Esophagus squamous epithelium (tissue), 5 donors: ENCODE results near the gene RFLNA. TPM values are rescaled to one million over a fixed set of nuclear protein-coding genes. Genes with fewer than 3 reads are reported as not detected.

Source experiments
- DNase-seq: peaks from one replicate; lab custom pipeline; 2025; lab: John Stamatoyannopoulos, UW
- H3K27ac ChIP-seq, 4 donors: fragments of 200-600 bp; sonication (generic); one replicate each; pipeline ENCODE4 v1.5.1; 2016 to 2019; ENCODE audit warnings: mild to moderate bottlenecking in 1 of 4
- H3K27me3 ChIP-seq, 4 donors: fragments of 200-600 bp; sonication (generic); 1 replicate in 3 of 4; 2 replicates in 1 of 4; pipeline versions ENCODE4 v1.5.1 to v1.6.0; 2017 to 2021; ENCODE audit warnings: antibody characterized with exemption in 1 of 4
- H3K36me3 ChIP-seq, 3 donors: fragments of 200-600 bp; sonication (generic); one replicate each; pipeline ENCODE4 v1.5.1; 2016 to 2019
- H3K4me1 ChIP-seq, 3 donors: fragments of 200-600 bp; sonication (generic); one replicate each; pipeline ENCODE4 v1.5.1; 2017 to 2019
- H3K4me3 ChIP-seq, 4 donors: fragments of 200-600 bp; sonication (generic); 1 replicate in 3 of 4; 2 replicates in 1 of 4; pipeline ENCODE4 v1.5.1; 2016 to 2019; ENCODE audit warnings: mild to moderate bottlenecking in 2 of 4, moderate library complexity in 1 of 4
- H3K9me3 ChIP-seq, 3 donors: fragments of 200-600 bp; sonication (generic); one replicate each; pipeline ENCODE4 v1.5.1; 2016 to 2019
- POLR2A ChIP-seq, 4 donors: fragments of 450-650 bp; IDR thresholded peaks; one replicate each; pipeline ENCODE4 v1.6.1; 2017; ENCODE audit warnings: antibody characterized with exemption in 4 of 4, mild to moderate bottlenecking in 4 of 4, moderate library complexity in 3 of 4
- WGBS, 2 donors: methylation state at CpG; one replicate each; pipeline ENCODE4 v1.1.5; 2018; 5-methylcytosine and 5-hydroxymethylcytosine counted together
- intact Hi-C: fragments of 100-400 bp; cut with DNase I; formaldehyde crosslinking; loops from one replicate; pipeline ENCODE4 v1.15.0; 2022
- total RNA-seq, 4 donors: library from RNA; depleted of rRNA; stranded (reverse); fragments of >200 nt; gene quantifications; one replicate each; pipeline ENCODE4 v1.1.0, GENCODE V29; 2016
- TF ChIP-seq, protein P1 (sequence below), 6 experiments: fragments of 450-650 bp in 4 of 6; fragments of 200-600 bp in 2 of 6; sonication (generic) in 2 of 6; IDR thresholded peaks; one replicate each; pipeline ENCODE4 v1.5.1; 2016 to 2019; ENCODE audit warnings: antibody characterized with exemption in 6 of 6, mild to moderate bottlenecking in 4 of 6, moderate library complexity in 4 of 6
- donor health status: DM: yes; HTN: yes; CAD: no.

The RFLNA gene
- total RNA-seq, 4 donors from 2014 or later, result 0.23 to 0.57 (median 0.45) TPM; not detected in 1

DNA sequence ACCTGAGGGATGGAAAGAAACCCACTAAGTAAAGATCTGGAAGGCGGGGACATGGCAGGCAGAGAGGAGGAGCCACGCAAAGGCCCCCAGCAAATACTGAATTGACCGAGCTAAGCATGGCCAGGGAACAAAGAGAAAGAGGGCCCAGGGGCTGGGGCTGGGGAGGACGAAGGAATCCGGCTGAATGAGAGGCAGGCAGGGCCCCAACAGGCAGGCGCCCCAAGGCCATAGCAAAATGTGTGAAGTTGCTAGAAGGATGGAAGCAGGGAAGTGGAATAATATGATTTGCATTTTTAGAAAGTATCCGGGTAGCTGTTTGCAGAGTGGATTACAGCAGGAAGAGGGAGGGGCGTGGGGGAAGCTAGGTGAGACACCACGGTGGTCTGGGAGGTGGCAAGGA, 49.1 kb downstream of the RFLNA start:
- Histone ChIP-seq H3K4me3 (no peak overlapping the region), H3K36me3 (peaks cover 64 to 99% (median 82%) of the 10 kb centered on the region in 3 donors), H3K4me1 (no peaks in the 10 kb centered on the region), H3K27ac (no peak overlapping the region), H3K9me3 (no peaks in the 10 kb centered on the region), H3K27me3 (no peaks in the 10 kb centered on the region)
- DNase-seq, result no peak
- intact Hi-C loops, result no loop called here
- TF ChIP-seq, protein P1, sequence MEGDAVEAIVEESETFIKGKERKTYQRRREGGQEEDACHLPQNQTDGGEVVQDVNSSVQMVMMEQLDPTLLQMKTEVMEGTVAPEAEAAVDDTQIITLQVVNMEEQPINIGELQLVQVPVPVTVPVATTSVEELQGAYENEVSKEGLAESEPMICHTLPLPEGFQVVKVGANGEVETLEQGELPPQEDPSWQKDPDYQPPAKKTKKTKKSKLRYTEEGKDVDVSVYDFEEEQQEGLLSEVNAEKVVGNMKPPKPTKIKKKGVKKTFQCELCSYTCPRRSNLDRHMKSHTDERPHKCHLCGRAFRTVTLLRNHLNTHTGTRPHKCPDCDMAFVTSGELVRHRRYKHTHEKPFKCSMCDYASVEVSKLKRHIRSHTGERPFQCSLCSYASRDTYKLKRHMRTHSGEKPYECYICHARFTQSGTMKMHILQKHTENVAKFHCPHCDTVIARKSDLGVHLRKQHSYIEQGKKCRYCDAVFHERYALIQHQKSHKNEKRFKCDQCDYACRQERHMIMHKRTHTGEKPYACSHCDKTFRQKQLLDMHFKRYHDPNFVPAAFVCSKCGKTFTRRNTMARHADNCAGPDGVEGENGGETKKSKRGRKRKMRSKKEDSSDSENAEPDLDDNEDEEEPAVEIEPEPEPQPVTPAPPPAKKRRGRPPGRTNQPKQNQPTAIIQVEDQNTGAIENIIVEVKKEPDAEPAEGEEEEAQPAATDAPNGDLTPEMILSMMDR (IDR thresholded peaks at IDR 0.05), result no peak
- no peak for TF ChIP-seq POLR2A (IDR thresholded peaks at IDR 0.05)
- 80 to 87% methylated on average over 9 of the region's 9 CpGs for WGBS, 2 donors

DNA sequence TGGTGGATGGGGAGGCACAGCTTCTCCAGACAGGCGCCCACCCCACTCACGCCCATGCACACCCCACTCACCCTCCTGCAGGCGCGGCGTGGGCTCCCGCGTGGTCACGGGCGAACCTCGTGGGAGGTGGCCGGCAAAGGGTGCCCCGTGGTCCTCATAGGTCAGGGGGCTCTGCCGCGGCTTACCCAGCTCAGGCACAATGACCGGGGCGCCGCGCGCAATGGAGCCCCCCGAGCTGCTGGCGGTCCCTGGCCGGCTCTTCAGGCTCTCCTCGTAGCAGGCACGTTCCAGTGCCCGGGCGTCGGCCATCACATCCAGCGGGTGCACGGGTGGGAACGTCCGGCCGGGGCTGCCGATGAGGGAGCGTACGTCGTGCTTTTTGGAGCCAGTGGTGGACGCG, 49.6 kb downstream of the RFLNA start:
- Histone ChIP-seq H3K9me3 (no peaks in the 10 kb centered on the region), H3K27ac (no peak overlapping the region), H3K4me3 (no peak overlapping the region), H3K36me3 (peaks cover 66 to 100% (median 86%) of the 10 kb centered on the region in 3 donors), H3K27me3 (no peaks in the 10 kb centered on the region), H3K4me1 (no peaks in the 10 kb centered on the region)
- 91 to 97% methylated on average over 7 to 15 of the region's 38 CpGs for WGBS, 2 donors
- no peak for TF ChIP-seq POLR2A (IDR thresholded peaks at IDR 0.05)
- TF ChIP-seq, protein P1 (IDR thresholded peaks at IDR 0.05), result no peak
- intact Hi-C loops, result no loop called here
- DNase-seq, result no peak

DNA sequence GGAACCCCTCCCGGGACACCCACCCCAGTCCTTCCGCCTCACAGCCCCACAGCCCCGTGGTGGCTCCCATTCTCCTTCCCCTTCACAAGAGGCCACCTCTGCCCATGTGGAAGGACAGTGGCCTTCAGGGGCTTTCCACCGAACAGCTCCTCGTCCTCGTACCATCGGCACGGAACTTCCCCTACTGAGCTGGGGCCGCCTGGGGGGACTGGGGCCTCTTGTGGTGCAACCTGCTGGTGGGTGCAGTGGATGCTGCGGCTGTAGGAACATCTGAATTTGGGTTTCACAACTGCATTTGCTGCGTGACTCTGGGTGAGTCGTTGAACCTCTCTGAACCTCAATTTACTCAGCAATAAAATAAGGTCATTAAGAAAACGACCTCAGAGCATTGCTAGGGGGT, 50.9 kb downstream of the RFLNA start:
- 82 to 92% methylated on average over 12 of the region's 13 CpGs for WGBS, 2 donors
- TF ChIP-seq, protein P1 (IDR thresholded peaks at IDR 0.05), result no peak
- no peak for TF ChIP-seq POLR2A (IDR thresholded peaks at IDR 0.05)
- Histone ChIP-seq H3K36me3 (peaks cover 70 to 100% (median 88%) of the 10 kb centered on the region in 3 donors), H3K27ac (no peak overlapping the region), H3K4me1 (no peaks in the 10 kb centered on the region), H3K27me3 (no peaks in the 10 kb centered on the region), H3K4me3 (no peak overlapping the region), H3K9me3 (no peaks in the 10 kb centered on the region)
- no peak for DNase-seq
- intact Hi-C loops, result no loop called here

DNA sequence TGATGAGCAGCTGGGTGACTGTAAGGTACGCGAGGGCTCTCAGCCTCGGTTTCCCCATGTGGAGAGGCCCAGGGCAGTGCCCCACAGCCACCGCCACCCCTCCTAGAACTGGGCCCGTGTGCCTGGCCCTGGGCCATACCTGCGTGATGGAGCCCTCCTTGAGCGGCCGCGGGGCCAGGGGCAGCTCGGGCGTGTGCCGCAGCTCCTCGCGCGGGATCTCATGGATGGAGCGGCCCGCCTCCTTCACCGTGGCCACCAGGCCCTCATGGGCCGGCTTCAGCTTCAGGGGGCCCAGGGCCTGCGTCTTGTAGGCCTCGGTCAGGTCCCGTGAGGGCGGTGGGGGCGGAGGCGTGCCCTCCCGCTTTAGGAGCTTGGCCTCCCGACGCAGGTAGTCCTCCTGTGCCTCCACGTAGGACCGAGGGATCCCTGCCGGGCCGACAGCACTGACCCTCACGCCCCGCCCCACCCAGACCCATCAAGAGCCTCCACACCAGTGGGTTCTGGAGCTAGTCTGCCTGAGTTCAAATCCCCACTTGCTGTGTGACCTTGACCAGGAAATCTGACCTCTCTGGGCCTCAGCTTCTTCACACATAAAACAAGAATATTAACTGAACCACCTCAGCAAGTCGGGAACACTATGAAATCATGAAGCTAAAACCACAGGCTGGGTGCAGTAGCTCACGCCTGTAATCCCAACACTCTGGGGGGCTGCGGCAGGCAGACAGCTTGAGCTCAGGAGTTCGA, 51.7 kb downstream of the RFLNA start:
- Histone ChIP-seq H3K4me1 (no peaks in the 10 kb centered on the region), H3K27ac (no peak overlapping the region), H3K9me3 (no peaks in the 10 kb centered on the region), H3K4me3 (no peak overlapping the region), H3K27me3 (no peaks in the 10 kb centered on the region), H3K36me3 (peaks cover 71 to 100% (median 86%) of the 10 kb centered on the region in 3 donors)
- DNase-seq, result no peak
- intact Hi-C loops, result no loop called here
- WGBS, 2 donors, result 94 to 100% methylated on average over 3 to 21 of the region's 38 CpGs
- TF ChIP-seq, protein P1 (IDR thresholded peaks at IDR 0.05), result no peak
- TF ChIP-seq POLR2A (IDR thresholded peaks at IDR 0.05), result no peak

DNA sequence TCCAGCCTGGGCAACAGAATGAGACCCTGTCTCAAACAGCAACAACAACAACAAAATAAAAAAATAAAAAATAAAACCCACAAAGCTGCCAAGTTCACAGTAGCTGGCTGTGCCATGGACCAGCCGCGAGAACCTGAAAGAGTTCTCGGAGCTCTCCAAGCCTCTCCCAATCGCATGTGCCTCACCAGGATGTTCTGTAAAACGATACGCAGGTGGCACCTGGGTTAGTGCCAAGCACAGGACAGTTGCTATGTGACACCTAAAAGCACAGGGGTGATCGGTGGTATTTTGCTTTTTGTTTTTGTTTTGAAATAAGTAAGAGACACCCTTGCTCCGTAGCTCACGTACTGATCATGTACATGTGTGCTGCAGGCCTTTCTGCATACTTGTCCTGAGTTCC, 52.4 kb downstream of the RFLNA start:
- Histone ChIP-seq H3K36me3 (peaks cover 67 to 100% (median 80%) of the 10 kb centered on the region in 3 donors), H3K27ac (no peak overlapping the region), H3K4me3 (no peak overlapping the region), H3K27me3 (no peaks in the 10 kb centered on the region), H3K4me1 (peaks cover 0 to under 1% (median 0%) of the 10 kb centered on the region in 3 donors), H3K9me3 (no peaks in the 10 kb centered on the region)
- 84% methylated on average over 9 of the region's 9 CpGs for WGBS, 2 donors
- intact Hi-C loops, result no loop called here
- TF ChIP-seq, protein P1 (IDR thresholded peaks at IDR 0.05), result no peak
- TF ChIP-seq POLR2A (IDR thresholded peaks at IDR 0.05), result no peak
- no peak for DNase-seq
